ENCODE data around the gene NT5C1B. TPM values are rescaled to one million over a fixed set of nuclear protein-coding genes. Genes with fewer than 3 reads are reported as not detected.

The NT5C1B gene
- total RNA-seq, 1 donor, result not detected

DNA sequence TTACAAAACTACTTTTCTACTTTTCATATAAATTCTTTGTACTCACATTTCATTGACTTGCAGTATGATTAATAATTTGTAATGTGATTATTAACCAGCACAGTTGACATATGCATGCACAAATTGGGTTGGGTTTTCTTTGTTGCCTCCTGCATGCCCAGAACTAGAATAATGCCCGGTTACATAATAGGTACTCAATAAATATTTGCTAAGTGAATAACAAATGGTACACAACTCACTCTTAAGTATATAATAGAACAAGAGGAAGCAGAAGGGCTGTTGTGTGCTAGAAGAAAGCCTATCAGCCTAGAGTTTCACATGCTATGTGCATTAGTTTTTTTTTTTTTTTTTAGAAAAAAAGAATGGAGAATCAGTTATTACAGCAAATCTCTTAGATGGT is 38.2 kb downstream of the NT5C1B start:
- TF ChIP-seq, protein P1, sequence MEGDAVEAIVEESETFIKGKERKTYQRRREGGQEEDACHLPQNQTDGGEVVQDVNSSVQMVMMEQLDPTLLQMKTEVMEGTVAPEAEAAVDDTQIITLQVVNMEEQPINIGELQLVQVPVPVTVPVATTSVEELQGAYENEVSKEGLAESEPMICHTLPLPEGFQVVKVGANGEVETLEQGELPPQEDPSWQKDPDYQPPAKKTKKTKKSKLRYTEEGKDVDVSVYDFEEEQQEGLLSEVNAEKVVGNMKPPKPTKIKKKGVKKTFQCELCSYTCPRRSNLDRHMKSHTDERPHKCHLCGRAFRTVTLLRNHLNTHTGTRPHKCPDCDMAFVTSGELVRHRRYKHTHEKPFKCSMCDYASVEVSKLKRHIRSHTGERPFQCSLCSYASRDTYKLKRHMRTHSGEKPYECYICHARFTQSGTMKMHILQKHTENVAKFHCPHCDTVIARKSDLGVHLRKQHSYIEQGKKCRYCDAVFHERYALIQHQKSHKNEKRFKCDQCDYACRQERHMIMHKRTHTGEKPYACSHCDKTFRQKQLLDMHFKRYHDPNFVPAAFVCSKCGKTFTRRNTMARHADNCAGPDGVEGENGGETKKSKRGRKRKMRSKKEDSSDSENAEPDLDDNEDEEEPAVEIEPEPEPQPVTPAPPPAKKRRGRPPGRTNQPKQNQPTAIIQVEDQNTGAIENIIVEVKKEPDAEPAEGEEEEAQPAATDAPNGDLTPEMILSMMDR (IDR thresholded peaks at IDR 0.05; ENCODE audit: extremely low read depth, low read depth, low read length), result no peak
- Histone ChIP-seq H2AFZ (ENCODE audit: low read length) (no peak overlapping the region), H3K4me2 (ENCODE audit: insufficient read depth, low read length) (no peak overlapping the region), H3K79me2 (ENCODE audit: insufficient read depth, low read length) (peaks cover 11% of the 10 kb centered on the region), H3K4me1 (ENCODE audit: insufficient read depth, low read length) (peaks cover 23% of the 10 kb centered on the region), H3K9me3 (ENCODE audit: low read depth, low read length) (no peaks in the 10 kb centered on the region), H3K27me3 (ENCODE audit: insufficient read depth, low read length) (no peaks in the 10 kb centered on the region), H4K20me1 (ENCODE audit: insufficient read depth, low read length) (no peaks in the 10 kb centered on the region), H3K4me3 (ENCODE audit: insufficient read depth, low read length) (no peak overlapping the region), H3K27ac (ENCODE audit: low read depth, low read length) (no peak overlapping the region), H3K36me3 (ENCODE audit: insufficient read depth, low read length) (peaks cover 19% of the 10 kb centered on the region)
- no peak for DNase-seq (ENCODE audit: insufficient read length, low spot score, missing footprints)

DNA sequence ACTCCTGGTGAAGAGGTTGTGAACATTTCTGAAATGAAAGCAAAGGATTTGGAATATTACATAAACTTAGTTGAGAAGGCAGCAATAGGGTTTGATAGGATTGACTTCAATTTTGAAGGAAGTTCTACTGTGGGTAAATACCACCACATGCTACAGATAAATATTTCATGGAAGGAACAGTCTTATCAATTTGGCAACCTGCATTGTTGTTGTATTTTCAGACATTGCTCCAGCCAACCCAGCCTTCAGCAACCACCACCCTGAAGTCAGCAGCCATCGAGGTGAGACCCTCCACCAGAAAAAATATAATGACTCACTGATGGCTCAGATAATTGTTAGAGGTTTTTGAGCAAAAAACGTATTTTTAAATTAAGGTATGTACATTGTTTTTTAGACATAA is 38.9 kb downstream of the NT5C1B start:
- TF ChIP-seq, protein P1 (IDR thresholded peaks at IDR 0.05; ENCODE audit: extremely low read depth, low read depth, low read length), result no peak
- no peak for DNase-seq (ENCODE audit: insufficient read length, low spot score, missing footprints)

DNA sequence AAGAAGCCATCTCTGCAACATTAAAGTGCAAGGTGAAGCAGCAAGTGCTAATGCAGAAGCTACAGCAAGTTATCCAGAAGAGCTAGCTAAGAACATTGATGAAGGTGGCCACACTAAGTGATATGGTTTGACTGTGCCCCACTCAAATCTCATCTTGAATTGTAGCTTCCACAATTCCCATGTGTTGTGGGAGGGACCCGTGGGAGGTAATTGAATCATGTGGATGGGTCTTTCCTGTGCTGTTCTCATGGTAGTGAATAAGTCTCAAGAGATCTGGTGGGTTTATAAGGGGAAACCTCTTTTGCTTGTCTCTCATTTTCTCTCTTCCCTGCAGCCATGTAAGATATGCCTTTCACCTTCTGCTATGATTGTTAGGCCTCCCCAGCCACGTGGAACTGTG is 40.3 kb downstream of the NT5C1B start:
- Histone ChIP-seq H3K36me3 (ENCODE audit: insufficient read depth, low read length) (peaks cover 3% of the 10 kb centered on the region), H3K4me3 (ENCODE audit: insufficient read depth, low read length) (no peak overlapping the region), H3K9me3 (ENCODE audit: low read depth, low read length) (no peaks in the 10 kb centered on the region), H3K79me2 (ENCODE audit: insufficient read depth, low read length) (no peaks in the 10 kb centered on the region), H2AFZ (ENCODE audit: low read length) (no peak overlapping the region), H3K4me2 (ENCODE audit: insufficient read depth, low read length) (no peak overlapping the region), H3K27me3 (ENCODE audit: insufficient read depth, low read length) (no peaks in the 10 kb centered on the region), H3K27ac (ENCODE audit: low read depth, low read length) (no peak overlapping the region), H3K4me1 (ENCODE audit: insufficient read depth, low read length) (peaks cover 29% of the 10 kb centered on the region), H4K20me1 (ENCODE audit: insufficient read depth, low read length) (no peaks in the 10 kb centered on the region)
- no peak for DNase-seq (ENCODE audit: insufficient read length, low spot score, missing footprints)
- TF ChIP-seq, protein P1 (IDR thresholded peaks at IDR 0.05; ENCODE audit: extremely low read depth, low read depth, low read length), result no peak

More for the DNA sequence above, 38.9 kb downstream of the NT5C1B start:
- H3K27me3 ChIP-seq (ENCODE audit: insufficient read depth, low read length), result no peaks in the 10 kb centered on the region
- no peak overlapping the region for H2AFZ ChIP-seq (ENCODE audit: low read length)
- peaks cover 6% of the 10 kb centered on the region for H3K79me2 ChIP-seq (ENCODE audit: insufficient read depth, low read length)
- H3K4me2 ChIP-seq (ENCODE audit: insufficient read depth, low read length), result no peak overlapping the region
- no peaks in the 10 kb centered on the region for H3K9me3 ChIP-seq (ENCODE audit: low read depth, low read length)
- H3K27ac ChIP-seq (ENCODE audit: low read depth, low read length), result no peak overlapping the region
- peaks cover 15% of the 10 kb centered on the region for H3K36me3 ChIP-seq (ENCODE audit: insufficient read depth, low read length)
- peaks cover 28% of the 10 kb centered on the region for H3K4me1 ChIP-seq (ENCODE audit: insufficient read depth, low read length)
- no peak overlapping the region for H3K4me3 ChIP-seq (ENCODE audit: insufficient read depth, low read length)
- no peaks in the 10 kb centered on the region for H4K20me1 ChIP-seq (ENCODE audit: insufficient read depth, low read length)

DNA sequence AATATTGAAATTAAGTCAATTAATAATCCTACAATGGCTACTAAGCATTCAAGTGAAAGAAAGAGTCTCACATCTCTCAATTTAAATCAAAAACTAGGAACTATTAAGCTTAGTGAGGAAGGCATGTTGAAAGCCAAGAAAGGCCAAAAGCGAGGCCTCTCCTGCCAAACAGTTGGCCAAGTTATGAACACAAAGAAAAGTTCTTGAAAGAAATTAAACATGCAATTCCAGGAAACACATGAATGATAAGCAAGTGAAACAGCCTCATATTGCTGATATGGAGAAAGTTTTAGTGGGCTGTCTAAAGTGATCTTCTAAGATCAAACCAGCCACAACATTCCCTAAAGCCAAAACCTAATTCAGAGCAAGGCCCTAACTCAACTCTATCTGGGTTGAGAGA is 40.7 kb downstream of the NT5C1B start:
- H3K4me2 ChIP-seq (ENCODE audit: insufficient read depth, low read length), result no peak overlapping the region

More for the DNA sequence above, 40.7 kb downstream of the NT5C1B start:
- Histone ChIP-seq H2AFZ (ENCODE audit: low read length) (no peak overlapping the region), H3K27me3 (ENCODE audit: insufficient read depth, low read length) (no peaks in the 10 kb centered on the region), H3K79me2 (ENCODE audit: insufficient read depth, low read length) (no peaks in the 10 kb centered on the region), H3K27ac (ENCODE audit: low read depth, low read length) (no peak overlapping the region), H3K4me1 (ENCODE audit: insufficient read depth, low read length) (peaks cover 29% of the 10 kb centered on the region), H3K4me3 (ENCODE audit: insufficient read depth, low read length) (no peak overlapping the region), H3K9me3 (ENCODE audit: low read depth, low read length) (no peaks in the 10 kb centered on the region), H3K36me3 (ENCODE audit: insufficient read depth, low read length) (no peaks in the 10 kb centered on the region), H4K20me1 (ENCODE audit: insufficient read depth, low read length) (no peaks in the 10 kb centered on the region)
- DNase-seq (ENCODE audit: insufficient read length, low spot score, missing footprints), result no peak
- TF ChIP-seq, protein P1 (IDR thresholded peaks at IDR 0.05; ENCODE audit: extremely low read depth, low read depth, low read length), result no peak

Measured in osteoblast (primary cell).